ENCODE measurements around the gene MCFD2. TPM values are rescaled to one million over a fixed set of nuclear protein-coding genes. Genes with fewer than 3 reads are reported as not detected.

The MCFD2 gene
- total RNA-seq, 4 donors from 2014 or later: 49.2 to 111 (median 56.0) TPM

GRCh38 chr2:46900381-46900780, 15.2 kb downstream of the MCFD2 start:
- TF ChIP-seq POLR2A (IDR thresholded peaks at IDR 0.05): no peak
- DNase-seq (ENCODE audit: low spot score in 2 of 2): no peak
- Histone ChIP-seq H3K4me3 (no peak overlapping the region), H3K4me1 (no peaks in the 10 kb centered on the region), H3K27ac (no peak overlapping the region), H3K9me3 (no peaks in the 10 kb centered on the region), H3K36me3 (peaks cover 0 to 25% (median 0%) of the 10 kb centered on the region in 3 donors), H3K27me3 (no peaks in the 10 kb centered on the region)
- 67 to 75% methylated on average over 3 of the region's 3 CpGs for WGBS, 2 donors

GRCh38 chr2:46899053-46899452, 16.6 kb downstream of the MCFD2 start:
- DNase-seq (ENCODE audit: low spot score in 2 of 2): no peak
- H3K27me3 ChIP-seq: no peaks in the 10 kb centered on the region
- TF ChIP-seq CTCF (IDR thresholded peaks at IDR 0.05) (no peak), POLR2A (IDR thresholded peaks at IDR 0.05) (no peak), EP300 (IDR thresholded peaks at IDR 0.05) (no peak)
- H3K4me3 ChIP-seq: no peak overlapping the region
- H3K36me3 ChIP-seq: peaks cover 0 to 11% (median 0%) of the 10 kb centered on the region in 3 donors
- no peaks in the 10 kb centered on the region for H3K4me1 ChIP-seq
- H3K9me3 ChIP-seq: no peaks in the 10 kb centered on the region
- H3K27ac ChIP-seq: no peak overlapping the region
- WGBS, 2 donors: 93 to 94% methylated on average over 17 of the region's 17 CpGs

- no peaks in the 10 kb centered on the region for H3K27me3 ChIP-seq
- no peaks in the 10 kb centered on the region for H3K4me1 ChIP-seq
- 64 to 69% methylated on average over 5 of the region's 5 CpGs for WGBS, 2 donors
- no peak for TF ChIP-seq CTCF (IDR thresholded peaks at IDR 0.05)
- TF ChIP-seq EP300 (IDR thresholded peaks at IDR 0.05): no peak
- no peak for TF ChIP-seq POLR2A (IDR thresholded peaks at IDR 0.05)
- no peak overlapping the region for H3K4me3 ChIP-seq
- DNase-seq (ENCODE audit: low spot score in 2 of 2): no peak
- no peak overlapping the region for H3K27ac ChIP-seq
- peaks cover 0 to 3% (median 0%) of the 10 kb centered on the region in 3 donors for H3K36me3 ChIP-seq
- no peaks in the 10 kb centered on the region for H3K9me3 ChIP-seq
These were observed 17.6 kb downstream of the MCFD2 start for GRCh38 chr2:46898024-46898423.

GRCh38 chr2:46893269-46893939, 22.2 kb downstream of the MCFD2 start:
- no peak for DNase-seq (ENCODE audit: low spot score in 2 of 2)
- no peak for TF ChIP-seq POLR2A (IDR thresholded peaks at IDR 0.05)
- TF ChIP-seq CTCF (IDR thresholded peaks at IDR 0.05): no peak
- no peak for TF ChIP-seq EP300 (IDR thresholded peaks at IDR 0.05)
- H3K4me1 ChIP-seq: peaks cover 0 to 10% (median 0%) of the 10 kb centered on the region in 4 donors
- H3K4me3 ChIP-seq: no peak overlapping the region
- no peaks in the 10 kb centered on the region for H3K27me3 ChIP-seq
- H3K9me3 ChIP-seq: no peaks in the 10 kb centered on the region
- H3K27ac ChIP-seq: no peak overlapping the region
- H3K36me3 ChIP-seq: no peaks in the 10 kb centered on the region
- 77 to 82% methylated on average over 3 of the region's 3 CpGs for WGBS, 2 donors

- no peak for DNase-seq (ENCODE audit: low spot score in 2 of 2)
- WGBS, 2 donors: 86 to 88% methylated on average over 8 of the region's 8 CpGs
- H3K4me1 ChIP-seq: peaks cover 0 to 11% (median 0%) of the 10 kb centered on the region in 4 donors
- H3K9me3 ChIP-seq: no peaks in the 10 kb centered on the region
- TF ChIP-seq CTCF (IDR thresholded peaks at IDR 0.05) (no peak), POLR2A (IDR thresholded peaks at IDR 0.05) (no peak), EP300 (IDR thresholded peaks at IDR 0.05) (no peak)
- no peak overlapping the region for H3K27ac ChIP-seq
- H3K27me3 ChIP-seq: no peaks in the 10 kb centered on the region
- no peaks in the 10 kb centered on the region for H3K36me3 ChIP-seq
- H3K4me3 ChIP-seq: no peak overlapping the region
These were observed 23.6 kb downstream of the MCFD2 start for GRCh38 chr2:46891956-46892553.
